ENCODE data around the gene RSPH9. TPM values are rescaled to one million over a fixed set of nuclear protein-coding genes. Genes with fewer than 3 reads are reported as not detected.

RSPH9 gene
- total RNA-seq, 2 donors from 2014 or later = not detected

GRCh38 chr6:43624786-43625288, 20.0 kb upstream of the RSPH9 start:
- Histone ChIP-seq H3K36me3 (peaks cover 4% of the 10 kb centered on the region), H3K4me3 (no peak overlapping the region), H3K9ac (ENCODE audit: low read depth in 2 of 2, low read length in 2 of 2) (no peak overlapping the region), H3K27ac (no peak overlapping the region), H3K4me1 (no peaks in the 10 kb centered on the region), H3K27me3 (no peaks in the 10 kb centered on the region), H3K9me3 (no peaks in the 10 kb centered on the region)
- no peak for DNase-seq
- TF ChIP-seq CTCF (IDR thresholded peaks at IDR 0.05) = no peak
- intact Hi-C loops (cut with DNase I) = no loop called here

- H3K9ac ChIP-seq (ENCODE audit: low read depth in 2 of 2, low read length in 2 of 2) = no peak overlapping the region
- no peak overlapping the region for H3K4me3 ChIP-seq
- no peaks in the 10 kb centered on the region for H3K4me1 ChIP-seq
- H3K27me3 ChIP-seq = no peaks in the 10 kb centered on the region
- intact Hi-C loops (cut with DNase I) = no loop called here
- DNase-seq = no peak
- no peaks in the 10 kb centered on the region for H3K9me3 ChIP-seq
- TF ChIP-seq CTCF (IDR thresholded peaks at IDR 0.05) = no peak
- H3K36me3 ChIP-seq = peaks cover 4% of the 10 kb centered on the region
- no peak overlapping the region for H3K27ac ChIP-seq
These were observed 19.3 kb upstream of the RSPH9 start for GRCh38 chr6:43625393-43625992.

GRCh38 chr6:43627008-43627825, 17.6 kb upstream of the RSPH9 start:
- no peaks in the 10 kb centered on the region for H3K9me3 ChIP-seq
- no peak overlapping the region for H3K4me3 ChIP-seq
- no peaks in the 10 kb centered on the region for H3K27me3 ChIP-seq
- TF ChIP-seq CTCF (IDR thresholded peaks at IDR 0.05) = no peak
- H3K36me3 ChIP-seq = peaks cover 4% of the 10 kb centered on the region
- H3K27ac ChIP-seq = peak overlapping the region; percentile 14
- peak overlapping the region in 1 of 2 donors; percentile 16 for H3K9ac ChIP-seq (ENCODE audit: low read depth in 2 of 2, low read length in 2 of 2)
- H3K4me1 ChIP-seq = no peaks in the 10 kb centered on the region
- intact Hi-C loops (cut with DNase I) = no loop called here
- DNase-seq = peak; percentile 81

GRCh38 chr6:43628393-43629103, 16.3 kb upstream of the RSPH9 start:
- peak; percentile 63 for DNase-seq
- Histone ChIP-seq H3K4me1 (no peaks in the 10 kb centered on the region), H3K27ac (peak overlapping the region; percentile 94), H3K4me3 (peak overlapping the region; percentile 47), H3K9me3 (no peaks in the 10 kb centered on the region), H3K9ac (ENCODE audit: low read depth in 2 of 2, low read length in 2 of 2) (peak overlapping the region; percentile 98 to 99), H3K27me3 (no peaks in the 10 kb centered on the region), H3K36me3 (no peaks in the 10 kb centered on the region)
- intact Hi-C loops (cut with DNase I) = no loop called here
- TF ChIP-seq CTCF (IDR thresholded peaks at IDR 0.05) = no peak

- peak within 1 kb of the TSS; percentile 98 to 99 for H3K9ac ChIP-seq (ENCODE audit: low read depth in 2 of 2, low read length in 2 of 2)
- no peaks in the 10 kb centered on the region for H3K27me3 ChIP-seq
- H3K36me3 ChIP-seq = no peaks in the 10 kb centered on the region
- peak; percentile 100 for DNase-seq
- H3K4me1 ChIP-seq = no peaks in the 10 kb centered on the region
- peak within 1 kb of the TSS; percentile 47 for H3K4me3 ChIP-seq
- intact Hi-C loops (cut with DNase I) = no loop called here
- peak within 1 kb of the TSS; percentile 94 for H3K27ac ChIP-seq
- no peak for TF ChIP-seq CTCF (IDR thresholded peaks at IDR 0.05)
- H3K9me3 ChIP-seq = no peaks in the 10 kb centered on the region
These were observed 15.7 kb upstream of the RSPH9 start, which contains the start of gene GTPBP2 for GRCh38 chr6:43629104-43629504. GTPBP2 (minus strand) TSS chr6:43629264; CDS start chr6:43629162, 102 bp downstream.
